ENCODE results near the gene ARHGEF16. TPM values are rescaled to one million over a fixed set of nuclear protein-coding genes. Genes with fewer than 3 reads are reported as not detected.

Gene ARHGEF16
- total and polyA plus RNA-seq, 9 donors = 0.13 to 8.4 (median 1.7) TPM

DNA sequence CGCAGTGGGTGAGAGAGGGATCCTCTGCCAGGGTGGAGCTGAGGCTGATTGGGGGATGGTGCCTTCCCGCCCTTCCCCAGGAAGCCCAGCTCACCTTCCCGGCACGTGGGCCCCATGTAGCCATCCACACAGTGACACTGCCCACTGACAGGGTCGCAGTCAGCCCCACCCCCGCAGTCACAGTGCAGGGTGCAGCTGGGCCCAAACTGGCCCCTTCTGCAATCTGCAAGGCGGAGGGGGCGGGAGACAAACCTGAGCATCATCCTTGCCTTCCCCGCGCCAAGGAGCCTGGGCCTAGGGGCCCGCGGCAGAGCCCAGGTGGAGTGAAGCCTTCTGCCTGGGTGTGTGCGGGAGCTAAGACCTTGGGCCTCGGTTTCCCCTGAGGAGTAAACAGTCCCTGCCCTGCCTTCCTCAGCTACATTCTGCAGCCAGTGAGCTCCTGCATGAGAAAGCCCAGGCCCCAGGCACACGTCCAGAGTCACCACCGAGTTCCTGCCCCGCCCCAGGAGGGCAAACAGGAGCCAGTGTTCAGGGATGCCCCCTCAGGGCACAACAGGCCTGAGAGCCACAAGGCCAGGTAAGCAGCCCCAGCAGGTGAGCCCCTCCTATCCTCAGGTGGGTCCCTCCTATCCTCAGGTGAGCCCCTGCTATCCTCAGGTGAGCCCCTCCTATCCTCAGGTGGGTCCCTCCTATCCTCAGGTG, 38.2 kb downstream of the ARHGEF16 start:
- H3K27ac ChIP-seq = no peak overlapping the region
- H3K9me3 ChIP-seq = no peaks in the 10 kb centered on the region
- no peaks in the 10 kb centered on the region for H3K36me3 ChIP-seq
- intact Hi-C loops (cut with DNase I) = loop anchor here in 2 of 4 donors (2.0 to 10.0 kb wide), 3 partner anchors 126 to 232 kb away; no protein-coding TSS in a partner anchor
- H3K27me3 ChIP-seq = no peaks in the 10 kb centered on the region
- 81 to 86% (median 81%) methylated on average over 17 of the region's 17 CpGs for WGBS, 3 donors
- DNase-seq = no peak
- H3K4me3 ChIP-seq = no peak overlapping the region
- TF ChIP-seq CTCF (IDR thresholded peaks at IDR 0.05) = no peak
- no peak for TF ChIP-seq POLR2A (IDR thresholded peaks at IDR 0.05)
- no peak for TF ChIP-seq EP300 (IDR thresholded peaks at IDR 0.05)
- no peaks in the 10 kb centered on the region for H3K4me1 ChIP-seq (ENCODE audit: insufficient read depth)

GRCh38 chr1:3494321-3495308, 40.1 kb downstream of the ARHGEF16 start:
- WGBS, 3 donors = 85 to 90% (median 89%) methylated on average over 23 to 34 of the region's 34 CpGs

GRCh38 chr1:3495776-3496745, 41.6 kb downstream of the ARHGEF16 start:
- Histone ChIP-seq H3K4me3 (no peak overlapping the region), H3K36me3 (no peaks in the 10 kb centered on the region), H3K27me3 (no peaks in the 10 kb centered on the region), H3K9me3 (no peaks in the 10 kb centered on the region), H3K27ac (no peak overlapping the region), H3K4me1 (ENCODE audit: insufficient read depth) (no peaks in the 10 kb centered on the region)
- 80 to 86% (median 85%) methylated on average over 22 to 36 of the region's 36 CpGs for WGBS, 3 donors
- intact Hi-C loops (cut with DNase I) = loop anchor here in 1 of 4 donors (10.0 kb wide), 1 partner anchor 229 kb away; no protein-coding TSS in a partner anchor
- TF ChIP-seq EP300 (IDR thresholded peaks at IDR 0.05) (no peak), POLR2A (IDR thresholded peaks at IDR 0.05) (no peak), CTCF (IDR thresholded peaks at IDR 0.05) (no peak)
- DNase-seq = no peak

More at GRCh38 chr1:3494321-3495308, 40.1 kb downstream of the ARHGEF16 start:
- H3K27ac ChIP-seq = no peak overlapping the region
- no peak overlapping the region for H3K4me3 ChIP-seq
- H3K9me3 ChIP-seq = no peaks in the 10 kb centered on the region
- intact Hi-C loops (cut with DNase I) = loop anchor here in 2 of 4 donors (5.0 to 10.0 kb wide), 2 partner anchors 228 to 230 kb away; no protein-coding TSS in a partner anchor
- no peaks in the 10 kb centered on the region for H3K27me3 ChIP-seq
- no peaks in the 10 kb centered on the region for H3K4me1 ChIP-seq (ENCODE audit: insufficient read depth)
- TF ChIP-seq CTCF (IDR thresholded peaks at IDR 0.05) (no peak), POLR2A (IDR thresholded peaks at IDR 0.05) (no peak), EP300 (IDR thresholded peaks at IDR 0.05) (no peak)
- H3K36me3 ChIP-seq = no peaks in the 10 kb centered on the region
- no peak for DNase-seq
